ENCODE results near the gene PGGHG.
"Not testable (repeated sequence)": the region's sequence is repeated elsewhere in the genome, so short reads cannot be mapped to it uniquely, and the experiment has no call there.

Gene PGGHG

GRCh38 chr11:297586-298405, 8.9 kb downstream of the PGGHG start:
- no peak for DNase-seq (ENCODE audit: low read depth)

- no peak for DNase-seq (ENCODE audit: low read depth)
Observed at GRCh38 chr11:298406-299065, 9.6 kb downstream of the PGGHG start.

- no peak for DNase-seq (ENCODE audit: low read depth)
Observed at GRCh38 chr11:299081-299891, 10.4 kb downstream of the PGGHG start, which contains the start of gene IFITM5. IFITM5 (minus strand) TSS chr11:299526; CDS start chr11:299490, 36 bp downstream.

- no peak for DNase-seq (ENCODE audit: low read depth)
Observed at GRCh38 chr11:299951-300735, 11.2 kb downstream of the PGGHG start.

GRCh38 chr11:303363-303762, 14.4 kb downstream of the PGGHG start:
- DNase-seq (ENCODE audit: low read depth) = no peak

GRCh38 chr11:304061-304506, 15.2 kb downstream of the PGGHG start:
- DNase-seq (ENCODE audit: low read depth) = no peak

- DNase-seq (ENCODE audit: low read depth) = no peak
Observed at GRCh38 chr11:304915-305843, 16.3 kb downstream of the PGGHG start.

- DNase-seq (ENCODE audit: low read depth) = no peak
Observed at GRCh38 chr11:305844-306211, 16.9 kb downstream of the PGGHG start.

GRCh38 chr11:306645-307371, 17.9 kb downstream of the PGGHG start:
- no peak for DNase-seq (ENCODE audit: low read depth)

GRCh38 chr11:307766-308708, 19.1 kb downstream of the PGGHG start, which contains the start of gene IFITM2:
IFITM2 (plus strand) TSS chr11:307816; CDS start chr11:308193, 377 bp downstream.
- DNase-seq (ENCODE audit: low read depth) = not testable (repeated sequence)

- DNase-seq (ENCODE audit: low read depth) = not testable (repeated sequence)
Observed at GRCh38 chr11:308740-309665, 20.1 kb downstream of the PGGHG start.

GRCh38 chr11:309979-310572, 21.1 kb downstream of the PGGHG start:
- DNase-seq (ENCODE audit: low read depth) = not testable (repeated sequence)

GRCh38 chr11:311013-311748, 22.3 kb downstream of the PGGHG start:
- not testable (repeated sequence) for DNase-seq (ENCODE audit: low read depth)

GRCh38 chr11:312092-312816, 23.3 kb downstream of the PGGHG start:
- DNase-seq (ENCODE audit: low read depth) = no peak

GRCh38 chr11:313304-313786, 24.4 kb downstream of the PGGHG start:
- no peak for DNase-seq (ENCODE audit: low read depth)
